Activated T-helper 1 cell treated with anti-CD3 and anti-CD28 coated beads, Interleukin-12 subunit alpha, Interleukin-12 subunit beta, Interleukin-2, Interleukin-4 antibody, amounts not matched to agents 30 ng/mL and 10 ng/mL and 1 ng/mL, durations not matched to agents 14 hours and 24 hours and 36 hours (primary cell): Measurements from ENCODE around the gene NUDT8. TPM values are rescaled to one million over a fixed set of nuclear protein-coding genes. Genes with fewer than 3 reads are reported as not detected.
"Not testable (repeated sequence)": the region's sequence is repeated elsewhere in the genome, so short reads cannot be mapped to it uniquely, and the experiment has no call there.

Experiments used
- DNase-seq: peaks from one replicate; pipeline ENCODE4 v3.0.0; 2021; ENCODE audit warnings: low spot score
- H3K27ac Mint-ChIP-seq: one replicate; pipeline ENCODE4 v1.8.0; 2021; ENCODE audit warnings: mild to moderate bottlenecking, mixed read lengths
- H3K27me3 Mint-ChIP-seq: one replicate; pipeline ENCODE4 v1.8.0; 2022; ENCODE audit warnings: mild to moderate bottlenecking, moderate library complexity, mixed read lengths; ENCODE audit not compliant: insufficient read depth
- H3K36me3 Mint-ChIP-seq: one replicate; pipeline ENCODE4 v1.8.0; 2021; ENCODE audit warnings: low read depth, mixed read lengths
- H3K4me1 Mint-ChIP-seq: one replicate; pipeline ENCODE4 v1.8.0; 2021; ENCODE audit warnings: low read depth, mixed read lengths
- H3K4me3 Mint-ChIP-seq: one replicate; pipeline ENCODE4 v1.8.0; 2021; ENCODE audit warnings: mild to moderate bottlenecking, moderate library complexity, mixed read lengths
- H3K9me3 Mint-ChIP-seq: one replicate; pipeline ENCODE4 v1.8.0; 2021; ENCODE audit warnings: mixed read lengths
- intact Hi-C: fragments of 100-400 bp; cut with micrococcal nuclease; formaldehyde crosslinking; loops from one replicate; pipeline ENCODE4 v1.15.1; 2024
- total RNA-seq: library from RNA; stranded (reverse); gene quantifications from 2 replicates; pipeline ENCODE4 v1.2.3, GENCODE V29; 2022

Gene NUDT8
- total RNA-seq, 1 donor from 2014 or later: 19.9 TPM

DNA sequence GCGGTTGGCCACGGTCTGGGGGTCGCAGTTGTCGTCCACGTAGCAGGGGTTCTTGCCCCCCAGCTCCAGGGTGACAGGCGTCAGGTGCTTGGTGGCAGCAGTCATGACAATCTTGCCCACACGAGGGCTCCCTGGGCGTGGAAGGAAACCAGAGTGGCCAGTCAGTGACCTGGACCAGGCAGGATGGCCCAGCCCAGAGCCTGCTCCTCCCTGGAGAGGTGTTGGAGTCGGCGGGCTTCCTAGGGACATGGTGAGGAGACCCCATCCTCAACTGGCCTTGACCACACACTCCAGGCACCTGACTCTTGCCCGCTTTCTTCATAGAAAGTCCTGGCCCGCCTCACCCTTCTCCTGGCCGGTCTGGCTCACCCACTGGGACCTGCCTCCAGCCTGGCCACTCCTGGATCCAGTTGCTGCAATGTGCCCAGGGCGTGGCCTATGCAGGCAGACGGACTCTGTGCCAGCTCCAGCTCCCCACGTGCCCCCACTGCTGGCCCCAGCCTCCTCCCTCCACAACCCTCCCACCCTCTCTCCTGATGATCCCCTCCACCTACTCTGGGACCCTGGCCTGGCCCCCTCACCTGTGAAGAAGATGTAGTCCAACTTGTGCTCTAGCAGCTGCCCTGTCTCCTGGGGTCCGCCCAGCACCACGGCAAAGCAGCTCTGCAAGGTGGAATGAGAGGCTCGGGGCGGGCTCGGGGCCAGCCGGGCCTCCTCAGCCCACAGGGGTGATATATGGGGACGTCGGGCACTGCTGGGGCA, 36.0 kb upstream of the NUDT8 start:
- H3K36me3 Mint-ChIP-seq: no peaks in the 10 kb centered on the region
- DNase-seq: no peak
- H3K9me3 Mint-ChIP-seq: no peaks in the 10 kb centered on the region
- H3K4me3 Mint-ChIP-seq: no peak overlapping the region
- peaks cover 3% of the 10 kb centered on the region for H3K27me3 Mint-ChIP-seq
- H3K27ac Mint-ChIP-seq: no peak overlapping the region
- intact Hi-C loops: no loop called here
- H3K4me1 Mint-ChIP-seq: no peaks in the 10 kb centered on the region

DNA sequence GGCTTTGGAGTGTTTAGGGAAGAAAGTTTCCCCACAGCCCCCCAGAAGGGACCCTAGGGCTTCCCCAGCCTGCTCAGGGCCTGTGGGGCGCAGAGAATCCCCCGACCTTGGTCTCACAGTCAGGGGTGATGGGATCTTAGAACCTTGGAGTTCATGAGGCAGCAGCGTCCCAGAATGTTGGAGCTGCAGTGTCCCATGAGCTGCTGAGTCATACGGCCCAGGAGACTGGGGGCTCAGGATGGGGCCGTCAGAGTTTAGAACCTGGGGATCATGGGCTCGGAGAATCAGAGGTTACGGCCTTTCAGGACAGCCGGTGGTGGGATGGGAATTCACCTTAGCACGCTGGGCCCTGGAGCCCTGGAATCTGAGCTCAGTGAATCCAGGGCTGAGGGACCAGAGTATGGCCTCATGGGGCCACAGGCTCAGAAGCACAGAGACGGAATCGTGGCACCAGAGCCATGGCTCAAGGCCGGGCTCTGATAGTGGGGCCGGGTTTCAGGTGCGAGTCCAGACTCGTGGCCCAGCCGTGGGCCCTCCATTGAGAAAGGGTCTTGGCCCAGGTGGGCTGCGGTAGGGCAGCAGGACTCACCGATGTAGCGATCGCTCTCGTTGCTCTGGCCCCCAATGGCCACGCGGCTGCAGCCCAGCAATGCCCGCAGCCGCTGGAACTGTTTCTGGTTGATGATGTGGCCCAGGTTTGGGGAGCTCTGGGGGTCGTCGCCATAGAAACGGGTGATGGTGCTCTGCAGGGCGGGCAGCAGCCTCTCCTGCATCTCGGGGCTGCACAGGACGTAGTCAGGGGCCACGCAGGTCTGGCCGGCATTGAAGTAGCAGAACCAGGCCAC, 35.2 kb upstream of the NUDT8 start:
- Mint-ChIP-seq H3K36me3 (no peaks in the 10 kb centered on the region), H3K27me3 (peaks cover 3% of the 10 kb centered on the region), H3K4me3 (no peak overlapping the region), H3K27ac (no peak overlapping the region), H3K4me1 (no peaks in the 10 kb centered on the region), H3K9me3 (no peaks in the 10 kb centered on the region)
- no peak for DNase-seq
- intact Hi-C loops: no loop called here

DNA sequence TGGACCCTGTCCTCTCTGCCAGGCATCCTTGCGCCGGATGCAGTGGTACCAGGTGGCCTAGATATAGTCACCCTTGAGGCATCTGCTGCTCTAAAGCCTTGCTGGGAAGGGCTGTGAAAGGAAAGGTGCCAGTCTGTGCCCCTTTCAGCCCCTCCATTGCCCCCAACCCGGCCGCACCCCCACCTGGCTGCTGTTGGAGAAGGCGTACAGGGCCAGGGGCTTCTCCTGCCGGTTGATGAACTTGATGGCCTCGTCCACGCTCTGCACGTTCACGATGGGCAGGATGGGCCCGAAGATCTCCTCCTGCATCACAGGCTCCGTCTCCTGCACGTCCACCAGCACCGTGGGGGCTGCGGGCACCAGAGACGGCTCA, 34.5 kb upstream of the NUDT8 start:
- Mint-ChIP-seq H3K9me3 (no peaks in the 10 kb centered on the region), H3K27me3 (peaks cover 3% of the 10 kb centered on the region), H3K27ac (no peak overlapping the region), H3K4me3 (no peak overlapping the region), H3K36me3 (no peaks in the 10 kb centered on the region), H3K4me1 (no peaks in the 10 kb centered on the region)
- intact Hi-C loops: no loop called here
- DNase-seq: no peak

GRCh38 chr11:67663532-67664212, 33.9 kb upstream of the NUDT8 start:
- Mint-ChIP-seq H3K36me3 (no peaks in the 10 kb centered on the region), H3K4me3 (no peak overlapping the region), H3K27me3 (peaks cover 3% of the 10 kb centered on the region), H3K27ac (no peak overlapping the region), H3K4me1 (peaks cover 3% of the 10 kb centered on the region), H3K9me3 (no peaks in the 10 kb centered on the region)
- intact Hi-C loops: no loop called here
- no peak for DNase-seq

DNA sequence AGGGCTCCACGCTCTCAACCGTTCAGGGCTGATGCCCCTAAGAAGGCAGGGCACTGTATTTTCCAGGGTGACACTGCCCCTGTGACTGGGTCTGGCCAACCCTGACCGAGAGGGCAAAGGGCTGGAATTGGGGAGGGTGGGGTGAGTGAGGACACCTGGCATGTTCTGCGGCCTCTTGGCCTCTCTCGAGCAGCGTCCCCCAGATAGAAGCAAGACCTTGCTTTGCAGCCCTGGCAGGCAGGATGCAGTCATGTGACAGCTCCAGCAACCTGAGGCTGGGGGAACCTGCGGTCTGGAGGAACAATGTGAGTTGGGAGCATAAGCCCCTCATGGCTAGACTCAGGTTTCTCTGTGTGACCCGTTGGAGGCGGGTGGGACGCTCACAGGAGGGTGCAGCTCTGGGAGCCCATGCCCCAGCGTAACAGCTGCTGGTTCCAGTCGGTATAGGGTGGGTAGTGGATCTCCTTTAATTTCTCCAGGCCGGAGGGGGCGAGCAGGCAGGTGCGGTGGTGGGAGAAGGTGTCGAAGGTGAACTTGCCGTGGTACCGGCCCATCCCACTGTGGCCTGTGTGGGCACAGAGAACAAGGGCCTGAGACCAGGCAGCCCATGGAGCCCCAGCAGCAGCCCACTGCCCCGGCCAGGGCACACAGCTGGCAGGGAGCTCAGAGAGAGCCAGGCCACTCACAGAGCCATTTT, 33.2 kb upstream of the NUDT8 start:
- peaks cover 4% of the 10 kb centered on the region for H3K4me1 Mint-ChIP-seq
- no peaks in the 10 kb centered on the region for H3K36me3 Mint-ChIP-seq
- intact Hi-C loops: no loop called here
- H3K4me3 Mint-ChIP-seq: no peak overlapping the region
- H3K27ac Mint-ChIP-seq: no peak overlapping the region
- no peak for DNase-seq
- peaks cover 6% of the 10 kb centered on the region for H3K27me3 Mint-ChIP-seq
- H3K9me3 Mint-ChIP-seq: no peaks in the 10 kb centered on the region

GRCh38 chr11:67662142-67662834, 32.6 kb upstream of the NUDT8 start:
- Mint-ChIP-seq H3K36me3 (no peaks in the 10 kb centered on the region), H3K4me1 (peaks cover 4% of the 10 kb centered on the region), H3K27me3 (peaks cover 6% of the 10 kb centered on the region), H3K27ac (no peak overlapping the region), H3K4me3 (no peak overlapping the region), H3K9me3 (no peaks in the 10 kb centered on the region)
- no peak for DNase-seq
- intact Hi-C loops: no loop called here

DNA sequence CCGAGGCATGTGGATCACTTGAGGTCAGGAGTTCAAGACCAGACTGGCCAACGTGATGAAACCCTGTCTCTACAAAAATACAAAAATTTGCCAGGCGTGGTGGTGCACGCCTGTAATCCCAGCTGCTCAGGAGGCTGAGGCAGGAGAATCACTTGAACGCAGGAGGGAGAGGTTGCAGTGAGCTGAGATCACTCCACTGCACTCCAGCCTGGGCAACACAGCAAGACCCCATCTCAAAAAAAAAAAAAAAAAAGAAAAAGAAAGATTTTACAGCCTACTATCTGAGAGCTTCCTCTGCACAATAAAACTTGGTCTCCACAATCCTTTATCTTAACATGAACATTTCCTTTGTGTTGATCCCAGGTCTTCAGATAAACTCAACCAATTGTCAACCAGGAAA, 31.0 kb upstream of the NUDT8 start:
- H3K36me3 Mint-ChIP-seq, H3K4me1 Mint-ChIP-seq, DNase-seq, intact Hi-C loops, H3K4me3 Mint-ChIP-seq, H3K27ac Mint-ChIP-seq, H3K9me3 Mint-ChIP-seq, H3K27me3 Mint-ChIP-seq: not testable (repeated sequence)

DNA sequence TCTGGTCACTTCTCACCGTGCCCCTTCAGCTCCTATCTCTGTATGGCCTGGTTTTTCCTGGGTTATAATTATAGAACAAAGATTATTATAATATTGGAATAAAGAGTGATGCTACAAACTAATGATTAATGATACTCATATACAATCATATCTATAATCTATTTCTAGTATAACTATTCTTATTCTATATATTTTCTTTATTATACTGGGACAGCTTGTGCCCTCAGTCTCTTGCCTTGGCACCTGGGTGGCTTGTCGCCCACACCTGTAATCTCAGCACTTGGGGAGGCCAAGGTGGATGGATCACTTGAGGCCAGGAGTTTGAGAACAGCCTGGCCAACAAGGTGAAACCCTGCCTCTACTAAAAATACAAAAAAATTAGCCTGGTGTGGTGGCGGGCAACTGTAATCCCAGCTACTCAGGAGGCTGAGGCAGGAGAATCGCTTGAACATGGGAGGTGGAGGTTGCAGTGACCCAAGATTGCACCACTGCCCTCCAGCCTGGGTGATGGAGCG, 30.0 kb upstream of the NUDT8 start:
- H3K27me3 Mint-ChIP-seq, H3K4me3 Mint-ChIP-seq, H3K27ac Mint-ChIP-seq, DNase-seq, H3K36me3 Mint-ChIP-seq, H3K4me1 Mint-ChIP-seq, H3K9me3 Mint-ChIP-seq: not testable (repeated sequence)
- intact Hi-C loops: loop anchor here (1.0 kb wide), 3 partner anchors 19 to 87 kb away; partner anchors contain the start of gene NUDT8

GRCh38 chr11:67657300-67657699, 27.6 kb upstream of the NUDT8 start:
- H3K36me3 Mint-ChIP-seq: no peaks in the 10 kb centered on the region
- H3K27ac Mint-ChIP-seq: no peak overlapping the region
- intact Hi-C loops: no loop called here

DNA sequence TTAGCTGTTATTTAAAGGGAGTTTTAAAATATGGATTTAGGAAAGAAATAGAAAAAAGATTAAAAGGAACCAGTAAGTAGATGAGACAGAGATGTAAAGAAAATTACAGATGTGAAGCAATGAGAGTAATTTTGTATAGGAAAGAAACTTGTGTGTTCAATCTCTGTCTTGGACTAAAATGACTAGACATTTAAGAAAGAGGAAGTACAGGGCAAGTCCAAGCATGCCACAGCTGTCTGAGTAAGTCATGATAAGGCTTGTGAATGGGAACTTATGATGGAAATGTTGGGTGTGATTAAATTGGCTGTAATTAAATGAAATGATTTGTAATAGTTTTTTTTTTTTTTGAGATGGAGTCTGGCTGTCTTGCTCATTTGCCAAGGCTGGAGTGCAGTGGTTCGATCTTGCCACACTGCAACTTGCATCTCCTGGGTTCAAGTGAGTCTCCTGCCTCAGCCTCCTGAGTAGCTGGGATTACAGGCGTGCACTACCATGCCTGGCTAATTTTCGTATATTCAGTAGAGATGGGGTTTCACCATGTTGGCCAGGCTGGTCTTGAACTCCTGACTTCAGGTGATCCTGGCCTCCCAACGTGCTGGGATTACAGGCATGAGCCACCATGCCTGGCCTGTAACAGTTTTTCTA, 26.7 kb upstream of the NUDT8 start:
- no peaks in the 10 kb centered on the region for H3K36me3 Mint-ChIP-seq
- no peak overlapping the region for H3K27ac Mint-ChIP-seq
- intact Hi-C loops: no loop called here
- H3K4me3 Mint-ChIP-seq: no peak overlapping the region
- no peaks in the 10 kb centered on the region for H3K9me3 Mint-ChIP-seq
- H3K27me3 Mint-ChIP-seq: peaks cover 10% of the 10 kb centered on the region
- no peak for DNase-seq
- H3K4me1 Mint-ChIP-seq: peaks cover 4% of the 10 kb centered on the region

More at GRCh38 chr11:67657300-67657699, 27.6 kb upstream of the NUDT8 start:
- peaks cover 4% of the 10 kb centered on the region for H3K4me1 Mint-ChIP-seq
- H3K27me3 Mint-ChIP-seq: peaks cover 10% of the 10 kb centered on the region
- no peaks in the 10 kb centered on the region for H3K9me3 Mint-ChIP-seq
- DNase-seq: no peak
- H3K4me3 Mint-ChIP-seq: no peak overlapping the region

- Mint-ChIP-seq H3K9me3 (no peaks in the 10 kb centered on the region), H3K36me3 (no peaks in the 10 kb centered on the region), H3K27me3 (peaks cover 7% of the 10 kb centered on the region), H3K27ac (no peak overlapping the region), H3K4me3 (no peak overlapping the region), H3K4me1 (peaks cover 14% of the 10 kb centered on the region)
- no peak for DNase-seq
- intact Hi-C loops: no loop called here
These were observed 24.5 kb upstream of the NUDT8 start for GRCh38 chr11:67654225-67654624.
